Mesothelial cell of epicardium (in vitro differentiated cells): ENCODE results near the gene BRCA2. TPM values are rescaled to one million over a fixed set of nuclear protein-coding genes. Genes with fewer than 3 reads are reported as not detected.

Source experiments
- DNase-seq, 2 experiments: peaks; one replicate each; pipeline ENCODE4 v3.0.0; 2021; ENCODE audit warnings: low spot score in 2 of 2; ENCODE audit not compliant: unreplicated experiment in 2 of 2
- H3K27ac Mint-ChIP-seq: 2 replicates; pipeline ENCODE4 v1.8.0; 2021; ENCODE audit warnings: mixed read lengths
- H3K27me3 Mint-ChIP-seq: 2 replicates; pipeline ENCODE4 v1.8.0; 2021; ENCODE audit warnings: low read depth, mixed read lengths
- H3K36me3 Mint-ChIP-seq: 2 replicates; pipeline ENCODE4 v1.8.0; 2021; ENCODE audit warnings: mixed read lengths
- H3K4me1 Mint-ChIP-seq: 2 replicates; pipeline ENCODE4 v1.8.0; 2021; ENCODE audit warnings: mixed read lengths
- H3K4me3 Mint-ChIP-seq: 2 replicates; pipeline ENCODE4 v1.8.0; 2021; ENCODE audit warnings: mild to moderate bottlenecking, moderate library complexity, mixed read lengths
- H3K9me3 Mint-ChIP-seq: 2 replicates; pipeline ENCODE4 v1.8.0; 2021; ENCODE audit warnings: mixed read lengths
- CTCF ChIP-seq: fragments of 200-600 bp; sonication (generic); IDR thresholded peaks from one replicate; pipeline ENCODE4 v1.5.0; 2021; ENCODE audit warnings: antibody characterized with exemption; ENCODE audit not compliant: unreplicated experiment
- total RNA-seq: library from RNA; stranded (reverse); gene quantifications from 3 replicates; pipeline ENCODE4 v1.2.1, GENCODE V29; 2021

The BRCA2 gene
- total RNA-seq, 1 donor from 2014 or later, result 8.1 TPM

GRCh38 chr13:32409001-32409313 lies 93.6 kb downstream of the BRCA2 start:
- peaks cover 2% of the 10 kb centered on the region for H3K27me3 Mint-ChIP-seq
- H3K9me3 Mint-ChIP-seq, result no peaks in the 10 kb centered on the region
- no peak for TF ChIP-seq CTCF
- H3K4me1 Mint-ChIP-seq, result peaks cover 22% of the 10 kb centered on the region
- no peak overlapping the region for H3K4me3 Mint-ChIP-seq
- no peak overlapping the region for H3K27ac Mint-ChIP-seq
- peaks cover 10% of the 10 kb centered on the region for H3K36me3 Mint-ChIP-seq
- no peak for DNase-seq

GRCh38 chr13:32409561-32410421 lies 94.5 kb downstream of the BRCA2 start:
- Mint-ChIP-seq H3K4me1 (peaks cover 22% of the 10 kb centered on the region), H3K36me3 (peaks cover 10% of the 10 kb centered on the region), H3K4me3 (peak overlapping the region; percentile 63), H3K9me3 (no peaks in the 10 kb centered on the region), H3K27me3 (peaks cover 2% of the 10 kb centered on the region), H3K27ac (peak overlapping the region; percentile 65)
- no peak for DNase-seq
- TF ChIP-seq CTCF, result no peak

GRCh38 chr13:32413284-32413683 lies 98.0 kb downstream of the BRCA2 start:
- H3K27ac Mint-ChIP-seq, result no peak overlapping the region
- H3K27me3 Mint-ChIP-seq, result peaks cover 2% of the 10 kb centered on the region
- no peak for DNase-seq
- peaks cover 3% of the 10 kb centered on the region for H3K36me3 Mint-ChIP-seq
- no peak for TF ChIP-seq CTCF
- H3K4me3 Mint-ChIP-seq, result no peak overlapping the region
- H3K9me3 Mint-ChIP-seq, result peaks cover 7% of the 10 kb centered on the region
- peaks cover 20% of the 10 kb centered on the region for H3K4me1 Mint-ChIP-seq

GRCh38 chr13:32414580-32414979 lies 99.3 kb downstream of the BRCA2 start:
- H3K27ac Mint-ChIP-seq, result no peak overlapping the region
- peaks cover 10% of the 10 kb centered on the region for H3K36me3 Mint-ChIP-seq
- DNase-seq, result no peak
- H3K4me3 Mint-ChIP-seq, result no peak overlapping the region
- TF ChIP-seq CTCF, result no peak
- peaks cover 15% of the 10 kb centered on the region for H3K9me3 Mint-ChIP-seq
- peaks cover 7% of the 10 kb centered on the region for H3K4me1 Mint-ChIP-seq
- H3K27me3 Mint-ChIP-seq, result peaks cover 2% of the 10 kb centered on the region

- H3K4me1 Mint-ChIP-seq, result peaks cover 3% of the 10 kb centered on the region
- TF ChIP-seq CTCF, result no peak
- peaks cover 12% of the 10 kb centered on the region for H3K36me3 Mint-ChIP-seq
- H3K27me3 Mint-ChIP-seq, result no peaks in the 10 kb centered on the region
- no peak for DNase-seq
- no peak overlapping the region for H3K27ac Mint-ChIP-seq
- H3K4me3 Mint-ChIP-seq, result no peak overlapping the region
- peaks cover 16% of the 10 kb centered on the region for H3K9me3 Mint-ChIP-seq
These were observed 99.7 kb downstream of the BRCA2 start for GRCh38 chr13:32415019-32415418.

- Mint-ChIP-seq H3K4me3 (no peak overlapping the region), H3K36me3 (peaks cover 15% of the 10 kb centered on the region), H3K27ac (no peak overlapping the region), H3K9me3 (peaks cover 16% of the 10 kb centered on the region), H3K4me1 (no peaks in the 10 kb centered on the region), H3K27me3 (no peaks in the 10 kb centered on the region)
- no peak for TF ChIP-seq CTCF
- DNase-seq, result no peak
These were observed 102.7 kb downstream of the BRCA2 start for GRCh38 chr13:32417995-32418394.
